Left colon (tissue), 2 donors: Measurements from ENCODE around the gene MBD2. TPM values are rescaled to one million over a fixed set of nuclear protein-coding genes. Genes with fewer than 3 reads are reported as not detected.
A peak's percentile ranks its signal among the peaks of the same experiment; 100 is the strongest.
"Not testable (repeated sequence)": the region's sequence is repeated elsewhere in the genome, so short reads cannot be mapped to it uniquely, and the experiment has no call there.

Source experiments
- ATAC-seq: fragments of 200-7000 bp; cut with Tn5 transposase; one replicate; pipeline ENCODE4 v1.9.1; 2020; ENCODE audit warnings: mild to moderate bottlenecking, moderate library complexity
- DNase-seq, 2 donors: peaks; one replicate each; pipeline ENCODE4 v3.0.0-alpha.2; 2020
- intact Hi-C, 2 donors: fragments of 100-400 bp; cut with DNase I in 1 of 2; cut with micrococcal nuclease in 1 of 2; formaldehyde crosslinking; loops; one replicate each; pipeline versions ENCODE4 v1.11.2 to v1.14.0; 2022; cut with DNase I, micrococcal nuclease
- total RNA-seq, 2 donors: library from RNA; stranded (reverse); fragmentation: NEBNext Ultra II Directional; extraction: Animal tissue kit (Norgen Biotek cat#: 25700); gene quantifications; one replicate each; pipeline ENCODE4 v1.2.1, GENCODE V29; 2021
- donor health status: DM: no; HTN: no; CAD: no.
- donor health status: DM: yes; HTN: yes; CAD: no.

MBD2 gene
- total RNA-seq, 2 donors from 2014 or later: 109 to 115 TPM

DNA sequence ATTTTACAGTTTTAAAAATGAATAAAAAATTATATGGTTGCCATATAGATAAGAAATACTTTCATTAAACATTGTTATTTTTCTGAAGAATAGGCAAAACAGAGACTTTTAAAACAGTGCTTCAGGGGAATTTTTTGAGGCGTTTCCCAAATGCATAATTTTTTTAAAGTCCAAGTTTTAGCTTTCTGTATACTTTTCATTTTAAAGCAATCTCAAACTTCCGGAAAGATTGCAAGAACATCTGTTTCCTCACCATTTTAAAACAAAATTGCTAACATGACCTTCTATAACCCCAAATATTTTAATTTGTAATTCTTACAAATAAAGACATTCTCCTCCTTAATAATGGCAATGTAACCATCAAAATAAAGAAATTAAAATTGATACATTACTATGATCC is 15.1 kb upstream of the MBD2 start:
- intact Hi-C loops: no loop called here
- ATAC-seq: no peak
- DNase-seq: no peak

DNA sequence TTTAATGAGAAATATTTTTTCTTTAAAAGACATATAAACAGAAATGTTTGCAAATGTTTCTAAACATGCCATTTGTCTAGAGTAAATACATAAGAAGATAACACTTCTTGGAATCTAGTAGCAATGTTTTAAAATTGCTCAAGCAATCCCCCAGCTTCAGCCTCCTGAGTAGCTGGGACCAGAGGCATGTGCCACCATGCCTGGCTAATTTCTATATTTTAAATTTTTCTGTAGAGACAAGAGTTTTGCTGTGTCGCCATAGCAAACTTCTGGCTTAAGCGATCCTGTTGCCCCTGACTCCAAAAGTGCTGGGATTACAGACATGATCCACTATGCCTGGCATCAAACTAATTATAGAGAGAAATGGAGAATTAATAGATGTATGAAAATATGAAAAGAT is 14.6 kb upstream of the MBD2 start:
- intact Hi-C loops: no loop called here
- DNase-seq: no peak
- no peak for ATAC-seq

DNA sequence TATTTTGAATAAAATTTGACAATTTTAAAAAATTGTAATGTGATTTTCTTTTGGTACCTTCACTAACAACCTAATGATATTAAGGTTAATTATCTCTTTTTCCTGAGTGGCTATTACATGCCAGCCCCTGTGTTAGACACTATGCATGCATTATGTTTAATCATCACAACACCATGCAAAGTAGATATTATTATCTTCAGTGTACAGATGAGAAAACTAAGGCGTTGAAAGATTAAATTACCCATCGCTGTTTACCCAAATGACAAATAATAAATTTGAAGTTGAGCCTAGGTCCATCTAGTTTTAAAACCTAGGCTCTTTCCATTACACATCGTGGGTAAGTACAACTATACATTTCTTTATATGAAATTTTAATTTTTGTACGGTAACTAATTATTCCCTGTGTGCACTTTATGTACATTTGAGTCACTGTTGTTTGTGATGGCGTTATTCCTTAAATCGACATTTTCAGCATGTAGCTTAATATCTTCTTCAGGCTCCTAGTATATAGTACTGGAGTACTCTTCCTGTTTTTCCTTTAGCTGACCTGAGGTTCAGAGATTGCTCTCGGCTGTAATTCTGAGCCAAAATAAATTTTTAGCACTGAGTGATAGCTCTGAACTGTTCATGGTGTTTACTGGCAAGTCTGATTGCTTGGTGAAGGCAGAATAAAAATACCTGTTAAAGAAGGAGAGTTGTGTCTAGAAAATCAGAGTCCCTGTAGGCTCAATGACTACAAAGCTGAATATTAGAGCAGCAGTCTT is 13.9 kb upstream of the MBD2 start:
- ATAC-seq: no peak
- intact Hi-C loops: no loop called here
- DNase-seq: no peak

DNA sequence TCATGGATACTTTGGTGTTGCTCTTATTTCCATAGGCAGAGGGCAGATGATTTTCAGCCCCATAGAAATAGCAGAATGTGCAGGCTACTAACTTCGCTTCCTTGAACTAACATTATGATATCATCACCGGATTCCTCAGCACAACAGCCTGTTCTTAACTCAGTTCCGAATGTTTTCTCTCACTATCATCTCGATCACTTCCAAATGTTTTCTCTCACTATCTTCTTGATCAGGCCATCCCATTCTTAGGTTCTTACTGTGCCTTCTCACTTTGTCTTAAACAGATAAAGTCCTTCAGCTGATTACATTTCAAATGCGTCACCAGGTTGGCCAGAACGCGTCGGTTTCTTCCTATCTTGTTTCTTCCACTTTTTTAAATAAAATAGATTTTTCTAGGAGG is 11.4 kb upstream of the MBD2 start:
- intact Hi-C loops: no loop called here
- DNase-seq (no peak), ATAC-seq (no peak)

DNA sequence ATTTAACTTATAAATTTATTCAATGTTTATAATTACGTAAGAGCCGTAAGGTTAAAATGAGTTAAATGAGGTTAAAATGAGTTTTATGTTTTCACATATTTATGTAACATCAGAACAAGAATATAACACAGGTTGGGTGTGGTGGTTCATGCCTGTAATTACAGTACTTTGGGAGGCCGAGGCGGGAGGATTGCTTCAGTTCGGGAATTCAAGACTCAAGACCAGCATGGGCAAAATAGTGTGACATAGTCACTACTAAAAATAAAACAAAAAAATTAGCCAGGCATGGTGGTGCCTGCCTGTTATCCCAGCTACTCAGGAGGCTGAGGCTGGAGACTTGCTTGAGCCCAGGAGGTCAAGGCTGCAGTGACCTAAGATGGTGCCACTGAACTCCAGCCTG is 9.3 kb upstream of the MBD2 start:
- intact Hi-C loops: no loop called here

DNA sequence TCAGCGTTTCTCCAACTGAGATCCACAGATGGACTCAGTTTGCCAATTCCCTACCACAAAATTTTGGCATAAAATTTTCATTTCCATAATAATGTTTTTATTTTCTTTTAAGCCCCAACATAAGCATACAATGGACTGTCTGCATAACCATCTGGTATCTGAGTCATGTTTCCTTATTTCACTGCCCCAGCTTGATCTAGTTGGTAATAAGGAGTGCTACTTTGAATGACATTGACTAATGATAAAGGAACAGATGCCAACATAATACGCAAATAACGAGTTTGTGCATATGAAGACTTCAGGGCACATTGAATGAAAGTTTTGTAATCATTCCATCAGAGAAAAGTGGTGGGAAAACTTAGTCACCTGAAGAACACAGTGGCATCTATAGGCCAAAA is 8.8 kb upstream of the MBD2 start:
- no peak for ATAC-seq
- no peak for DNase-seq
- intact Hi-C loops: no loop called here

More for the DNA sequence above, 9.3 kb upstream of the MBD2 start:
- DNase-seq: no peak
- ATAC-seq: no peak

DNA sequence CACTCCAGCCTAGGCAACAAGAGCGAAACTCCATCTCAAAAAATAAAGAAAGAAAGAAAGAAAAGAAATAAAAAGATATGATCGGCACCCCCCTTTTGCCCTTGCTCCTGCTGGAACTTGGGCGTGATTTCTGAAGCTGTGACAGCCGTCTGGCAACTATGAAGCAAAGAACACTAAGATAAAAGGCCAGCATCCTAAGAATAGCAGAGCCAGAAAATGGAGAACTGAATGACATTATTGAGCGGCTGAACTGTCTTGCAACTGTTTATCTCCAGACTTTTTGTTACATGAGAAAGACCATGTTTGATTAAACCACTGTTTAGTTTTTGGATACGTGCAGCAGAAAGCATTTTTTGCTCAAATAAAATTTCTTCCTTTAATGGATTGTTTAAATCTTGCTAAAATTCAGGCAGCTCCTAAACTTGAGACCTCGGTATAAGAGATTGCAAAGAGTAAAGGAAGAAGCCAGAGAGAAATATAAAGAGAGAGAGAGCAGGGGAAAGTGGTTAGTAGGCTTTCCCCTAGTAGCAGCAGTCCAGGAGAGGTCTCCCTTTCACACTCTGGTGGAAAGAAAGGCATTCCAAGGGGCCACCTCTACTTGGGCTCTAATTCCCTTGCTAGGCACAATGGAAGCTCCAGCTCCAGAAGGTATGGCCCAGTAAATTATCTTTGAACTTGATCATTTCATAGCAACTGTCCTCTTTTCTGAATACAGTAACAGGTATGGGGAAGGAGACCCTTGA is 8.2 kb upstream of the MBD2 start:
- DNase-seq (no peak), ATAC-seq (no peak)
- intact Hi-C loops: no loop called here

DNA sequence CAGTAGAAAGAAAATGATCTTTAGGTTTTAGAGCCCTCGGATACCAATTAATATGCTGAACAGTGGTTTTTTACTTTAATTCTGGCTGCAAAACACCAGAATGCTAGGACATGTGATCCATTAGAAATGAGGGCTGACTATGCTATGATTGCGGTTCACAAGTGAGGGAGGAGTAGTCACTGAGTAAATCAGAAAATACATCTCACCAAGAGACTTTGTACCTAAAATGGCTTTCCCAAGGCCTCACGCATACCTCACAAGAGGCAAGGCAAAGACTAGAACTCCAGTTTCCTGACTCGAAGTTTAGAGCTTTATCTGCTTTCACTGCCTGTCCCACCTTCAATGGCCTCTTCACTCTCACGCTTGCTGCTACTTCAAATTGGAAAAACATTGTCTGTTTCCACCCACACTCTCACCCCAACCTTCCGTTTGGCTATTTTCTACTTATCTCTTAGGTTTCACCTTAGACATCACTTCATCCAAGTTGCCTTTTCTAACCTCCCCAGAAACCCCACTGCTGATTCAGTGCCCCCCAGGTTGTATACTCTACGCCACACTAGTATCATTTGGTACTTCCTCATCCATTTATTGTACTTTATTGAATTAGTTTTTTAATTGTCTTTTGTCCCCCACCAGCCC is 5.1 kb upstream of the MBD2 start:
- no peak for ATAC-seq
- no peak for DNase-seq
- intact Hi-C loops: no loop called here

DNA sequence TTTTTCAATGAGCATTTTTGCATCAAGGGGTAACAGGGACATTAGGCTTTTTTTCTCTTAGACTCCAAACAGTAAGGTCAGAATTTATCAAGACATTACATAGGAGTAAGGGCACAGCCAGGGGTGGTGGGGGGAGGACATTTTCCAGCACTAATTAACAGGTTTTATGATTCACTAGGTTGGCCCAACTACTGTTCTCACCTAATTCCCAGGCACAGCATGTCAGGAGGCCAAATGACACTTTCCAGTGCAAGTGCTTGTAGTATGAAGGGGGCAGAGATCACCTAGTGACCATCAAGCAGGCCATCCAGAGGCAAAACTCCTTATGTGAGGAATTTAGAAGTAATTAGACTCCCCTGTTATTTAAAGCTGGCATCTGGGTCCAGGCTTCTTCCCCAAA is 3.9 kb upstream of the MBD2 start:
- ATAC-seq (no peak), DNase-seq (no peak)
- intact Hi-C loops: no loop called here

DNA sequence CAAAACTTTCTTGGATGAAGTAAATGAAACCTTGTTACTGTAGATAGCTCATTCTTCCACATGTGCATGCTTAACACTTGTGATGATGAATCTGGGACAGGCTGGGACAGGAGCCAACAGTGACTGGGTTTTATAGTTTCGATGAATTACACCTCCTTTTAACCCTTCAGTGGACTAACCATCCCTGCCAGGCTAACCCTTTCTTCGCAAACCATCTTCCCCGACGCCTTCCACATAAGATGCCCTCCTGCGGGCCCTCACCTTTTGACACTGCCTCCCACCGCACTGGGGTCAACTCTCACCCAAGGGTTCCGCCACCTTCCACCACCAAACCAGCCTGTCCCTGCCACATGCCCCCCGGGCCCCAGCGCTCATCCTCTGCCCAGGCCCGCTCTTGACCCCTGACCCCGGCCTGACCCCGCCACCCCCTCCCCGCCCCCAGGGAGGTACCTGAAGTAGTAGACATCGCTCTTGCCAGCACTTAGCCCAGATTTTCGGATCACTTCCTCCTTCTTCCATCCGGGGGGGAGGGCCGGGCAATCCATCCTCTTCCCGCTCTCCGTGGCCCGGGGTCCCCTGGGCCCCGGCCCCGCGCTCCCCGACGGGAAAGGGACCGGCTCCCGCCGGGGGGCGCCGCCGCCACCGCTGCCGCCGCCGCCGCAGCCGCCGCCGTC is 764 bp downstream of the MBD2 start:
- ATAC-seq: peak; percentile 71
- intact Hi-C loops: loop anchor here in 1 of 2 donors (5.0 kb wide), 1 partner anchor 49 kb away; no protein-coding TSS in a partner anchor
- peak; percentile 84 to 87 for DNase-seq

DNA sequence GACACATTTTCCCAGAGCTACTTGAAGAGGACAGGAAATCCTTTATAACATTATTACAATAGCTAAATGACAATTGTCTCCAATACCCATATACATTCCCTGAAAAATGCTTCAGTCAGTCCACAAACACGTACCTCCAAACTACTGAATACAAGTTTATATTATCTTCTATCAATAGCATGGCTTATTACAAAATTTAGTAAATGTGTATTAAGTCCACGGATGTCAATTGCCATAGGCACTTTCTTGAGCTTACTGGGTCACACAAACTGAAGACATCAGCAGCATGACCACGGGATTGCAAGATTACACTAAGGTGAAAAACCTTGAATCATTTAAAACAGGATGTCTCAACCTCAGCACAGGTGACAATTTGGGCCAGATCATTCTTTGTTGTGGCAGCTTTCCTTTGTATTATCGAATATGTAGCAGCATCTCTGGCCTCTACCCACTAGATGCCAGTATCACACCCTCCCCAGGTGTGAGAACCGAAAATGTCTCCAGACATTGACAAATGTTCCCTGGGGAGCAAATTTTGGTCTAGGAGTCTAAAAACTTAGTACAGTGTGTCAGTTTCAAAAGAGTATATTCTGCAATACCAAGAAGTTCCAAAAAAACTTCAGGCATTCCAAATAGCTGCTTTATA is 1.4 kb downstream of the MBD2 start:
- intact Hi-C loops: loop anchor here in 1 of 2 donors (5.0 kb wide), 1 partner anchor 49 kb away; no protein-coding TSS in a partner anchor
- no peak for ATAC-seq
- no peak for DNase-seq

DNA sequence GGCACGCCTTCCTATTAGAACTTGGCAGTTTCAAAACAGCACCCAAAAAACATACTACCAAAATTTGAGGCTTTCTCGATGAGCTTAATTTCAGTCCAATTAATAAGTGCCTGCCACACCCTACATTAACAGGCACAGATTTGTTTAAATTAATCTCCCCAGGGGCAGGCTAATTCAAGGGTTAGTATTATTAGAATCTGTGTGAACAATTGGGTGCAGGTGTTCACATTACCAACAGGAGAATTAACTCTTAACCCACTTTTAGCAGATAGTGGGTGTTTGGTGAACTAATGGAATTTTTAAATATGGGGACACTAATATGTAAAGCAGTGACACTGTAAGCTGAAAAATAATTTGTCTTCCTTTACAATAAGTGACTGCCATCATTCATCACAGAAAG is 4.1 kb downstream of the MBD2 start:
- ATAC-seq: no peak
- DNase-seq: no peak
- intact Hi-C loops: loop anchor here in 1 of 2 donors (5.0 kb wide), 1 partner anchor 52 kb away; no protein-coding TSS in a partner anchor

DNA sequence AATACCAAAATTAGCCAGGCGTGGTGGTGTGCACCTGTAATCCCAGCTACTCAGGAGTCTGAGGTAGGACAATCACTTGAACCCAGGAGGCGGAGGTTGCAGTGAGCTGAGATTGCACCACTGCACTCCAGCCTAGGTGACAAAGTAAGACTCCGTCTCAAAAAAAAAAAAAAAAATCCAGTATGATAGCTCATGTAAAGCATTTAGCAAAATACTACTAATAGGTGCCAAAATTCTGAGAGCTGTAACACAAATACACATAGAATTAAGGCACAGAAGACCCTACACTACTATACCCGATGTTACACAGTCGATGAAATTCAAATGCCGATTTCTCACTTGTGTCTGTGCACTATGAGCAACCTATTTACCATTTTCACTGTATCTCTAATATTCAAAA is 5.7 kb downstream of the MBD2 start:
- intact Hi-C loops, DNase-seq, ATAC-seq: not testable (repeated sequence)

DNA sequence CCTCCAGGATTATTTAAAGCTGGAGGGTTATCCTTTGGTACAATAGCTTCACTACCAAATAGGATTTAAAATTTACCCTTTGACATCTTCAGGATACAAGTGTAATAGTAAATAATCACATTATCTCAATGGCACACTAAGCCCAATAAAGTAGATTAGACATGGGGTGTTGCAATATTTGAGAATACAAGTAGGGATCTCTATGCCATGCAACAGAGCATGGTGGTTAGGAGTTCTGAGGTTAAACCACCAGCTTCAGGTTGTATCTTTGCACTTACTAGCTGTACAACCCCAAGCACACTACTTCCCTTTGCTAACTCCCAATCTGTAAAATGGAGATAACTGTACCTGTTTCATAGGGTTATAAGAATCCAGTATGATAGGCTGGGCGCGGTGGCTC is 6.2 kb downstream of the MBD2 start:
- ATAC-seq (peak; percentile 56), DNase-seq (no peak)
- intact Hi-C loops: no loop called here

DNA sequence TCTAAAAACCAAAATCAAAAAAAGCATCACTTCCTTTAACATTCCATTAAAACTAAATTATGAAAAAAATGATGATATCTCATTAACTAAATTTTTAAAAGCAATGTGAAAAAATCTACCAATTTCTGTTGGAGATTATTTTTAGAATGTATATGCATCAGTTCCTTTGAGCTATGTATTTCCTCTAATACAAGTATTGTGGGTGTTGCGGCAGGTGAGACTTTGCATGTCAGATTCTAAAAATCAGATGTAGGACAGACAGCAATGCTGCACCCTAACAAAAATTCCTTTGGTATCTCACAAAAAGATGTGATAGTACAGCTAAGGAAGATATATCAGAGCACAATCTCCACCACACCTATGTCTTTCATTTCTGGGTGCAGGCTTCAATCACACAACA is 6.8 kb downstream of the MBD2 start:
- ATAC-seq: no peak
- DNase-seq: no peak
- intact Hi-C loops: no loop called here

DNA sequence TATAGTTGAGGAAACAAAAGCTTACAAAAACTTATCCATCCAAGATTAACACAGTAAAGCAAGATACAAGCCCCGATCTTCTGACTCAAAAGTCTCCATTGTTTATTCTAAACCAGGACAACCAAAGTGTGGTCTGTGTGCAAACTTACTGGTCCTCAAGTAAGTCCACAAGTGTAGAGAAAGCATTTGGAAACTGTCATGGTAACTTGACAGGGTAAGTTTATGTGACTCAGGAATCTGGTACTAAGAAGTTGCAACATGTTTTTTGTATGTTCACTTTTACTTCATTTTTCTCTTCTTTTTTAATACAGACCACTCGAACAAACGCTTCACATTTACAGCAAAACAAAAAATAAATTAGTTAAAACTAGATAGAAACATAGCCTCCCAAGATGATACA is 9.4 kb downstream of the MBD2 start:
- DNase-seq: no peak
- intact Hi-C loops: no loop called here
- no peak for ATAC-seq

DNA sequence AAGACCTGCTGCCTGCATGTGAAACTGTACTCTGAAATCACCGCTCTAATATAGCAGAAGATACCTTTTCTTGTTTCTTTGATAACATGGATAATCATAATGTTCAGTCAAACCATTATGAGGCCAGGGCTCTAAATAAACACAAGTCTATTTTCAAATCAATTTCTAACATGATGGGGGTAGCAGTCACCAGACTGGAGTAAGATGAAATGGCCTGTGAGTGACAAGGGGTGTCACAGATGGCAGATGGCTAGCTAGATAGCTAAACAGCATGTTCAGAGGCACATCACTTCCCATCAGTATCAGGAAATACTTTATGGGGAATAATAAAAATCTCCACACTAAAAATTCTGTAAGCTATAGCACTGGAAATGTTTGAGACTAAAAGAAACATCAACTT is 14.0 kb downstream of the MBD2 start:
- ATAC-seq (no peak), DNase-seq (no peak)
- intact Hi-C loops: no loop called here

DNA sequence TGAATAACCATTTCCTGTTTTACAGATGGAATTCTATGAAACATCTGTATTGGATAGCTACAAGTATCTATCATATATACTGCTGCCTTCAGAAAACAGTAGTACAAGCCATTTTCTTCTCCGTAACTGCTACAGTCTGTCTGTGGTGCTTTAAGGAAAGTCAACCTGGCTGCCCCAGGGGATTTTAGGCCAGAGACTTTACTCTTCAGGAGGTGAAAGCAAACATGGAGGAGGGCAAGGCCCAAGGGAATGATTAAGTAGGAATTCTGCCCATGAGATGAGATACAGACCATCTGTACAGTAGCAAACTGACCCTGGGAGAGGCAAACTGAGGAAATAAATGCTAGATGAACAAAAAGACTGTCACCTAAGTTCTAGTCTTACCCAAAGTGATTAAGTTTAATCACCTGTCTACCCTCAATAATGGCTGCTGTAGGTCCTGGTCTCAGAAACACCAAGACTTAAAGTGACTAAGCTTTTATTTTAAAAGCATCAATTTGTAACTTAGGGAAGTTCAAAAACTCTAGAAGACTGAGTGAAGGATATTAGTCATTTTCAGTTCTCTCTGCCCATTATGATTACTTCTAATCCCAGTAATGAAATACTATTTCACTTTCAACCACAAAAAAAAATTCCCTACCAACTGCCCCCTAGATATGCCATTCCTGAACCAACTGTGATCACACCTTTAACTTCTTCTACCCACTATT is 14.8 kb downstream of the MBD2 start:
- intact Hi-C loops: no loop called here
- ATAC-seq (no peak), DNase-seq (no peak)
